GM12801 (cell line): ENCODE results near the gene LRIG1.

Source experiments
- TF ChIP-seq, protein P1 (sequence below): IDR thresholded peaks from one replicate; pipeline ENCODE4 v1.5.1; 2011; ENCODE audit warnings: control low read depth; ENCODE audit not compliant: insufficient read length; ENCODE audit errors: extremely low read depth

The LRIG1 gene

DNA sequence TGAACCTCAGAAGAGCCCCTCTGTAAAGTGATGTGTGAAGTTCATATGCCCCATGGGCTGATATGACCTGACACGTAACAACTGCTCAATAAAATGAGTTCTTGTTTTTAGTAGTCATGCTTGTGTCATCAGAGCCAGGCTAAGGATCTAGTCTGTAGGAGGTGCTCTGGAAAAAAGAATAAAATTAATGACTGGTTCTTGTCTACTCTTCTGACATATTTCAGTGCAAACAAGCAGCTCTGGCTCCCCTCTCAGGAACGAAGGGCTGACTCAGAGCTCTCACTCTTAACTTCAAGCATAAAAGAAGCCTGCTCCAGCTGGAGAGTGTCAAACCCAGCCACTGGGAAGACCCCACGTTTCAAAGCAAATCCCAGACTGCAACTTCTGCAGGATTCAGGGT, 77.0 kb downstream of the LRIG1 start:
- TF ChIP-seq, protein P1, sequence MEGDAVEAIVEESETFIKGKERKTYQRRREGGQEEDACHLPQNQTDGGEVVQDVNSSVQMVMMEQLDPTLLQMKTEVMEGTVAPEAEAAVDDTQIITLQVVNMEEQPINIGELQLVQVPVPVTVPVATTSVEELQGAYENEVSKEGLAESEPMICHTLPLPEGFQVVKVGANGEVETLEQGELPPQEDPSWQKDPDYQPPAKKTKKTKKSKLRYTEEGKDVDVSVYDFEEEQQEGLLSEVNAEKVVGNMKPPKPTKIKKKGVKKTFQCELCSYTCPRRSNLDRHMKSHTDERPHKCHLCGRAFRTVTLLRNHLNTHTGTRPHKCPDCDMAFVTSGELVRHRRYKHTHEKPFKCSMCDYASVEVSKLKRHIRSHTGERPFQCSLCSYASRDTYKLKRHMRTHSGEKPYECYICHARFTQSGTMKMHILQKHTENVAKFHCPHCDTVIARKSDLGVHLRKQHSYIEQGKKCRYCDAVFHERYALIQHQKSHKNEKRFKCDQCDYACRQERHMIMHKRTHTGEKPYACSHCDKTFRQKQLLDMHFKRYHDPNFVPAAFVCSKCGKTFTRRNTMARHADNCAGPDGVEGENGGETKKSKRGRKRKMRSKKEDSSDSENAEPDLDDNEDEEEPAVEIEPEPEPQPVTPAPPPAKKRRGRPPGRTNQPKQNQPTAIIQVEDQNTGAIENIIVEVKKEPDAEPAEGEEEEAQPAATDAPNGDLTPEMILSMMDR: no peak

GRCh38 chr3:66419036-66419435, 81.8 kb downstream of the LRIG1 start:
- TF ChIP-seq, protein P1: no peak

DNA sequence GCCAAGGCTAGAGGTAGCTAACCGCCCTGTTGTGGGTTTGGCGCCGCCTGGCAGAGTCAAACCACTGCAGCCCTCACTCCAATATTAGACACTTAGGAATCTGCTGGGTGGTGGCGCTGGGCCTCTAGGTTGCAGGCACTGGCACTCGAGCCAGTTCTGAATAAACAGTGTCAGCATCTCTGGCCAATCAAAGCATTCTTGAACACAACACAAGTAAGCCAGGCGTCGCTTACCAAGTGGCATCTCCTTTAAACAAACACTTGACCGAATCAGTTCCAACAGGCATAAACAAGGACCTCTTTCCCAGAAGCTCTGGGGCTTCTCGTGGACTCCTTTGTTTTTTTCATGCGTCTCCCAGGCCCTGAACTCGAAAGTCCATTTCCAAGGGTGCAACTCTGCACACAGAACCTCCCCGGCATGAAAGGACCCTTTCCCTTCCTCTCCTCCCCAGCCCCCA, 82.3 kb downstream of the LRIG1 start:
- TF ChIP-seq, protein P1: no peak

- TF ChIP-seq, protein P1: no peak
Observed at GRCh38 chr3:66416556-66417304, 84.1 kb downstream of the LRIG1 start.

- TF ChIP-seq, protein P1: no peak
Observed at GRCh38 chr3:66415867-66416428, 84.9 kb downstream of the LRIG1 start.

DNA sequence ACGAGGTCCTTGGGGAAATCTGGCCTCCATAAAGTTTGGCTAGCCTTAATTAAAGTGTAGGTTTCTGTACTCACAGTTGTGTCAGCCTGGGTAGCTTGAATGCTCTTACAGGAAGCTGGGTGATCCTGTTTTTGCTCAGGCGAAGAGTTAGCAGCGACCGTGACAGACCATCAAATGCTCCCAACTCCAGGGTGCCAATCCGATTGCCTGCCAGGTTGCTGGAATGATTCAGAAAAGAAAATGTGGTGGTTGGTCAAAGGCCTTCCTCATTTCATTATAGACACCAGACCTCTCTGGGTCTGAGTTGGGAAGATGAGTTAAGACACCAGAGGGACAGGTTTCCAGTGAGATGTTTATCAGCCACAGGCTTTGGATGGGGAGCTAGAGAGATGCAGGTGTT, 86.0 kb downstream of the LRIG1 start:
- TF ChIP-seq, protein P1: no peak

- TF ChIP-seq, protein P1: no peak
Observed at GRCh38 chr3:66413151-66413751, 87.6 kb downstream of the LRIG1 start.
